Neural crest cell (in vitro differentiated cells): ENCODE measurements around the gene PGA5. TPM values are rescaled to one million over a fixed set of nuclear protein-coding genes. Genes with fewer than 3 reads are reported as not detected.

ENCODE experiments used
- DNase-seq: peaks from one replicate; pipeline ENCODE4 v3.0.0; 2021; ENCODE audit warnings: low read depth, mixed read lengths, low spot score
- H3K27ac Mint-ChIP-seq: one replicate; pipeline ENCODE4 v1.8.0; 2021; ENCODE audit warnings: mild to moderate bottlenecking, mixed read lengths; ENCODE audit not compliant: unreplicated experiment
- H3K27me3 Mint-ChIP-seq: 2 replicates; pipeline ENCODE4 v1.8.0; 2021; ENCODE audit warnings: low read depth, mild to moderate bottlenecking, mixed read lengths
- H3K36me3 Mint-ChIP-seq: 2 replicates; pipeline ENCODE4 v1.8.0; 2021; ENCODE audit warnings: low read depth, mild to moderate bottlenecking, mixed read lengths
- H3K4me1 Mint-ChIP-seq: 2 replicates; pipeline ENCODE4 v1.8.0; 2021; ENCODE audit warnings: mixed read lengths
- H3K4me3 Mint-ChIP-seq: one replicate; pipeline ENCODE4 v1.8.0; 2021; ENCODE audit warnings: mild to moderate bottlenecking, mixed read lengths
- H3K9me3 Mint-ChIP-seq: 2 replicates; pipeline ENCODE4 v1.8.0; 2021; ENCODE audit warnings: mixed read lengths
- total RNA-seq: library from RNA; stranded (reverse); gene quantifications from 2 replicates; pipeline ENCODE4 v1.2.1, GENCODE V29; 2021
- TF ChIP-seq, protein P1 (sequence below): fragments of 200-600 bp; sonication (generic); conservative IDR thresholded peaks from 2 replicates; pipeline ENCODE4 v1.5.0; 2021; ENCODE audit warnings: antibody characterized with exemption, mild to moderate bottlenecking

The PGA5 gene
- total RNA-seq, 1 donor from 2014 or later: not detected

DNA sequence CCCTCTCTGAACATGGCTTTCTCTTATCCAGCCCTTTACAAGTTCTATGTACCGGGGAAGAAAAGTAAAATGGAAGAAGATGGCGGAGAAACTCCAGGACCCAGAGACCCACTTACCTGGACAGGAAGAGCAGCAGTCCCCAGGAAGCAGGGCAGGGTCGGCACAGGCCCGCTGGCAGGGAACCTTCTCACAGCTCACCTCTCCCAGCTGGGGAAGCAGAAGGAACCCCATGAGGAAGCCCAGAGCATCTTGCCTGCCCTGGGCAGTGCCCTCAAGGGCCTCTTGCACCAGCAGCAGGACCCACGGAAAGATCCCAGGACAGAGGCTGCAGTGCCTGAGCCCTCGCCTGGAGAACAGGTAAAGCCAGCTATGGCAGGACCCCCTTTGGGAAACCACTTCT lies 23.4 kb downstream of the PGA5 start:
- Mint-ChIP-seq H3K4me1 (no peaks in the 10 kb centered on the region), H3K36me3 (peaks cover 16% of the 10 kb centered on the region), H3K4me3 (no peak overlapping the region), H3K27me3 (no peaks in the 10 kb centered on the region), H3K27ac (no peak overlapping the region), H3K9me3 (no peaks in the 10 kb centered on the region)
- TF ChIP-seq, protein P1, sequence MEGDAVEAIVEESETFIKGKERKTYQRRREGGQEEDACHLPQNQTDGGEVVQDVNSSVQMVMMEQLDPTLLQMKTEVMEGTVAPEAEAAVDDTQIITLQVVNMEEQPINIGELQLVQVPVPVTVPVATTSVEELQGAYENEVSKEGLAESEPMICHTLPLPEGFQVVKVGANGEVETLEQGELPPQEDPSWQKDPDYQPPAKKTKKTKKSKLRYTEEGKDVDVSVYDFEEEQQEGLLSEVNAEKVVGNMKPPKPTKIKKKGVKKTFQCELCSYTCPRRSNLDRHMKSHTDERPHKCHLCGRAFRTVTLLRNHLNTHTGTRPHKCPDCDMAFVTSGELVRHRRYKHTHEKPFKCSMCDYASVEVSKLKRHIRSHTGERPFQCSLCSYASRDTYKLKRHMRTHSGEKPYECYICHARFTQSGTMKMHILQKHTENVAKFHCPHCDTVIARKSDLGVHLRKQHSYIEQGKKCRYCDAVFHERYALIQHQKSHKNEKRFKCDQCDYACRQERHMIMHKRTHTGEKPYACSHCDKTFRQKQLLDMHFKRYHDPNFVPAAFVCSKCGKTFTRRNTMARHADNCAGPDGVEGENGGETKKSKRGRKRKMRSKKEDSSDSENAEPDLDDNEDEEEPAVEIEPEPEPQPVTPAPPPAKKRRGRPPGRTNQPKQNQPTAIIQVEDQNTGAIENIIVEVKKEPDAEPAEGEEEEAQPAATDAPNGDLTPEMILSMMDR: no peak
- DNase-seq: no peak

- H3K27me3 Mint-ChIP-seq: no peaks in the 10 kb centered on the region
- DNase-seq: no peak
- H3K4me3 Mint-ChIP-seq: no peak overlapping the region
- H3K4me1 Mint-ChIP-seq: no peaks in the 10 kb centered on the region
- TF ChIP-seq, protein P1: no peak
- H3K27ac Mint-ChIP-seq: no peak overlapping the region
- H3K36me3 Mint-ChIP-seq: peaks cover 16% of the 10 kb centered on the region
- no peaks in the 10 kb centered on the region for H3K9me3 Mint-ChIP-seq
These were observed 23.8 kb downstream of the PGA5 start for GRCh38 chr11:61264795-61265194.

DNA sequence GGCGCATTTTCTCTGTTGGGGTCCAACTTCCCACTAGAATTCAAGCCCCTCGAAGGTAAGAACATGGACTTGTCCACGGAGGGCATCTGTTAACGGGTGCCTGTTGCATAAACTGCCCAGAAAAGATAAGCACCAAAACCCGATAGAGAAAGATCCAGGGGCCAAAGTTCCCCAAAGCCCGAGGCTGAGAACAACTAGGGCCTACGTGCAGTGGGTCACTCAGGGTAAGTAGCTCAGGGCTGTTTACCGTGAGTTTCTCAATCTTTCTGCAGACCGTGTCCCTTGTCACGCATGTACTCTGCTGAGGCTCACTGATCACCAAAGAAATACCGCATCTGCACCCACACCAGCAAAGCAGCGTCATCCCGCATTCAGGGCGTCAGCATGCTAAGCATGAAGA lies 24.4 kb downstream of the PGA5 start:
- Mint-ChIP-seq H3K36me3 (peaks cover 15% of the 10 kb centered on the region), H3K9me3 (no peaks in the 10 kb centered on the region), H3K4me1 (no peaks in the 10 kb centered on the region), H3K4me3 (no peak overlapping the region), H3K27ac (no peak overlapping the region), H3K27me3 (no peaks in the 10 kb centered on the region)
- TF ChIP-seq, protein P1: no peak
- DNase-seq: no peak

GRCh38 chr11:61266602-61267001 lies 25.6 kb downstream of the PGA5 start:
- no peak overlapping the region for H3K27ac Mint-ChIP-seq
- no peak overlapping the region for H3K4me3 Mint-ChIP-seq
- no peaks in the 10 kb centered on the region for H3K27me3 Mint-ChIP-seq
- TF ChIP-seq, protein P1: no peak
- no peaks in the 10 kb centered on the region for H3K9me3 Mint-ChIP-seq
- H3K36me3 Mint-ChIP-seq: peaks cover 12% of the 10 kb centered on the region
- H3K4me1 Mint-ChIP-seq: no peaks in the 10 kb centered on the region
- no peak for DNase-seq

DNA sequence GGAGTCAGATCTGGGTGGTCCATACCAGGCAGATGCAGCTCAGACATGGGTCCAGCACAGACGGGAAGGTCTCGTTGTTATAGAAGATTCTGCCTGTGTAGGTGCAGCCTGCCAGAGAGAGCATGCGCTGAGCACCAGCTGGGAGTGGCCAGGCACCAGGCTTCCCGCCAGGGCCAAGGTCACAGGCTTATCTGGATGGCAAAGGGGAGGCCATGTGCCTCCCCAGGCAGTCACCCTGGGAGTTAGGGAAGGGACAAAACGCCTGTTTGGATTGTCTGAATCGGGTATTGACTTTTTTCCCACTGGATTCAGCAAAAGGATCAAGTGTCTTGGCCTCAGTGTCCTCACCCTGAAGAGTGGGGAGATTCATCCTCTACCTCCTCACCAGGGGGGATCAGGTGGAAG lies 26.5 kb downstream of the PGA5 start:
- Mint-ChIP-seq H3K9me3 (no peaks in the 10 kb centered on the region), H3K4me3 (no peak overlapping the region), H3K27me3 (no peaks in the 10 kb centered on the region), H3K36me3 (peaks cover 12% of the 10 kb centered on the region), H3K27ac (no peak overlapping the region), H3K4me1 (no peaks in the 10 kb centered on the region)
- TF ChIP-seq, protein P1: no peak
- DNase-seq: no peak
